ENCODE data around the gene CIRBP.

The CIRBP gene

DNA sequence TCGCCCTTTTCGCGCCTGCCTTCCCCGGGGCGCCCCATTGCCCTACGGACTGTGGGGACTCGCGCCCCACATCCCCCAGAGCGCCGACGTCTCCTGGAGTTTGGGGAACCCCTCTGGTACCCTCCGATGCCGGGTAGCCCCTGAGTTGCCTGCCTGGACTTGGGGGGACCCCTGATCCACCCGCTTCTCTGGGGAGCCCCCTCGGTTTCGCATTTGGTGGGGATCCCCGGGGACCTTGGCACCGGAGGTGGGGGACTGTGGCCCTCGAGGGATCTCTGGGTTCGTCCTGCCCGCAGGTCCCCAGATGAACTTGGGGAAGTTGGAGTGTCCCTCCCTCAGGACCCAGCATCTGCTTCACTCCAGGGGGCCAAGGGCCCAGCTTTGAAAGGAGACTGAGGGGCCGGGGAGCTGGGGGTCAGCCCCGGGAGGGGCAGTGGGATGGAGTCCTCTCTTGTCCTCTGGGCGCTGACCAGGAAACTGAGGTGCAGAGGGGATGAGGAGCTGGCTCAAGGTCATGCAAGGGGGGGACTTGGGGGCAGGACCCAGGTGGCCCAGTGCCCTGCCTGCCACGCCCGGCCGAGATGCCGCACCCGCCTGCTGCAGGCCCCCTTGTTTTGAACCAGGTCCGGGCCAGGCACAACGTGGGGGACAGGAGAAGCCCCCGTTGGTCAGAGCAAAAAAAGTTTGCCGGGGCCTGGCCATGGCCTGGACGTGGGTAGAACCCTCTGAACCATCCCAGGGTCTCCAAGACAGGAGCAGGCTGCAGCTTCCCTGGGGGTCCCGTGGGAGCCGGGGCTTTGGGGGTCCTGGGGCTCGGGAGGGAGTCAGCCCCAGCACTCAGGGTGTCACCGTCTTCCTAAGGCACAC is 17.6 kb downstream of the CIRBP start:
- TF ChIP-seq, protein P1, sequence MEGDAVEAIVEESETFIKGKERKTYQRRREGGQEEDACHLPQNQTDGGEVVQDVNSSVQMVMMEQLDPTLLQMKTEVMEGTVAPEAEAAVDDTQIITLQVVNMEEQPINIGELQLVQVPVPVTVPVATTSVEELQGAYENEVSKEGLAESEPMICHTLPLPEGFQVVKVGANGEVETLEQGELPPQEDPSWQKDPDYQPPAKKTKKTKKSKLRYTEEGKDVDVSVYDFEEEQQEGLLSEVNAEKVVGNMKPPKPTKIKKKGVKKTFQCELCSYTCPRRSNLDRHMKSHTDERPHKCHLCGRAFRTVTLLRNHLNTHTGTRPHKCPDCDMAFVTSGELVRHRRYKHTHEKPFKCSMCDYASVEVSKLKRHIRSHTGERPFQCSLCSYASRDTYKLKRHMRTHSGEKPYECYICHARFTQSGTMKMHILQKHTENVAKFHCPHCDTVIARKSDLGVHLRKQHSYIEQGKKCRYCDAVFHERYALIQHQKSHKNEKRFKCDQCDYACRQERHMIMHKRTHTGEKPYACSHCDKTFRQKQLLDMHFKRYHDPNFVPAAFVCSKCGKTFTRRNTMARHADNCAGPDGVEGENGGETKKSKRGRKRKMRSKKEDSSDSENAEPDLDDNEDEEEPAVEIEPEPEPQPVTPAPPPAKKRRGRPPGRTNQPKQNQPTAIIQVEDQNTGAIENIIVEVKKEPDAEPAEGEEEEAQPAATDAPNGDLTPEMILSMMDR (IDR thresholded peaks at IDR 0.05; ENCODE audit: control insufficient read depth, insufficient read depth, low read depth, low read length, missing control alignments) = no peak

DNA sequence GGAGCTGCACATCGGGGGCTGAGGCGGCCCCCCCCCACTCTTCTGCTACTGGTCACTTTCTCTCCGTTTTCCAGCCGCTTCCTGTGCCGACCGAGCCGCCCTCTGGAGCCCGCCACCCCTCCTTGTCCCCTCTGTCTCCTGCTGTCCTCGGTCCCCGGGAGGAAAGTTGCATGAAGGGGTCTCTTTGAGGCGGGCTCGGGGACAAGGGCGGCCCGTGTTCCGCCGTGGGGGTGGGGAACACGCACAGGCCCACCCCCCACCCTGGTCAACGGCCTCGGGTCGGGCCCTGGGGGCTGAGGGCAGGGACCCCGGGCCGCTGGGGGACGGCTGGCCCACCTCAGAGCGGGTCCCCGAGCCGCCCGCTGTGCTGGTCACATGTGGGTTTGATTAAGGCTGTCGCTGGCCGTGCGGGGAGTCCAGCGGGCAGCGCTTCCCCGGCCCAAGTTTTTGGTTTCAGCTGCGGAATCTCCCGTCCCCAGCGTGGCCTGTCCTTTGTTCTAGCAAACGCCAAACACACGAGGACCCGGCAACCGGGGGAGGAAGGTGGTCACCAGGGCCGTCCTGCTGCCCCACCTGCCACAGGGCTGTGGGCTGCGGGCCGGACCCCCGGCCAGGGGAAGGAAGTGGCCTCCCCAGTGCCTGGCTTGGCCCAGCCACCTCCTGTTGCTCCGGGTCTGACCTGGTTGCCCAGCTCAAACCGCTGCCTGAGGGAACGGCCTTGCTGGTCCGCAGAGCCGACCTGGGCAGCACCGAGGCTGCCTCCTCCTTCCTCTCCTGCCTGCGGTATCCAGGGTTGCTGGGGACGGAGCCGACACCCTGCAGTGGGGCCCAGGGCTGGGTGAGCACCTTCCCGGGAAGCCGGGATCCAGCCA is 18.5 kb downstream of the CIRBP start:
- DNase-seq (ENCODE audit: low read depth) = no peak
- TF ChIP-seq, protein P1 (IDR thresholded peaks at IDR 0.05; ENCODE audit: control insufficient read depth, insufficient read depth, low read depth, low read length, missing control alignments) = no peak
- no peak overlapping the region for H3K4me3 ChIP-seq (ENCODE audit: control insufficient read depth, low read depth, low read length)

More for the DNA sequence above, 17.6 kb downstream of the CIRBP start:
- no peak for DNase-seq (ENCODE audit: low read depth)
- H3K4me3 ChIP-seq (ENCODE audit: control insufficient read depth, low read depth, low read length) = no peak overlapping the region

DNA sequence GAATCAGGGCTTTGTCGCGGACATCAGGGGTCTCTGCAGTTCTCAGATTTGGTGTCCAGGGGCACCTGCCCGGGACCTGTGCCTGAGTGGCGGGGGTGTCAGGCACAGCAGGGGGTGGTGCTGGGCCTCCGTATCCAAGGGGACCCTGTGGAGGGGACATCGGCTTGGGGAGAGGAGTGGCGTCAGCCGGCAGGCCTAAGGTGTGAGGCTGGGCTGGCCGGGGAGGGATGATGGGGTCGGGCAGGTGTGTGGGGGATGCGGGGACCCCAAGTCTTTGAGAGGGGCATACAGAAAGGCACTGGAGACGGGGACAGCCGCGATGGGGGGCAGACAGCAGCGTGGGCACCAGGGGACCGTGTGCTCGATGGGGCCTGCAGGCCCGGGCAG is 19.1 kb downstream of the CIRBP start:
- TF ChIP-seq, protein P1 (IDR thresholded peaks at IDR 0.05; ENCODE audit: control insufficient read depth, insufficient read depth, low read depth, low read length, missing control alignments) = no peak
- H3K4me3 ChIP-seq (ENCODE audit: control insufficient read depth, low read depth, low read length) = no peak overlapping the region
- DNase-seq (ENCODE audit: low read depth) = no peak

DNA sequence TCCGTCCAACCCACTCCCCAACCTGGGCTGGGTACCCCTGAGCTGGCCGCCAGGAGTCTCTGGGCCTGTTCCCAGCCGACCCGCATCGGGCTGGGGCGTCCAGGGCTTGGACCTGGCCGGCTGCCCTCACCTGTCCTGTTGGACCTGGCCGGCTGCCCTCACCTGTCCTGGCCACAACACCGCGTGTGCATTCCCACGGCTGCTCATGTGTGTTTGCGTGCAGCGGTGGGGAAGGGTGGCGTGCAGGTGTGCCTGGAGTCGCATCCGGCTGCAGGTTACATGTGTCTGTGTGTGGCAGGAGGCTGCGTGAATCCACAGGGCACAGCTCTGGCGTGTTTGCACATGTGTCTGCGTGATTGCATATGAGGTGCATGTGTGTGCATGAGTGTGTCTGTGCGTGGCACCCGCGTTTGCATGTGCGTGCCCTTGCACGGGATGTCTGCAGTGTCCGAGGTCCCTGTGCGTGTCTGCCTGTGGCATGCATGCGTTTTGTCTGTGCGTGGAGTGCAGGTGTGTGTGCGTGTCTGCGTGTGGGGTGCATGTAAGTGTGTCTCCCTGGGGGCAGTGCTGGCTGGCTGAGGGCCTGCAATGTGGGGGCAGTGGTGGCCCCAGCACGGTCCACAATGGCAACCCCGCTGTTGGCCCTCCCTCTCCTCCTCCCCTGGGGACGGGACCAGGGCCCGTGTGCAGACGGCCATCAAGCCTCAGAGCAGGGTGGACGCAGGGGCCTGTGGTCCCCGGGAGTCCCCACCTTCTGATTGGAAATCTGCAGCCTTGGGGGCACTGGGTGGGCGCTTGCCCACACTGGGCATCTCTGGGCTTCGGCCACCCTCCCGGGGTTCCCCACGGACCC is 19.9 kb downstream of the CIRBP start:
- TF ChIP-seq, protein P1 (IDR thresholded peaks at IDR 0.05; ENCODE audit: control insufficient read depth, insufficient read depth, low read depth, low read length, missing control alignments) = no peak
- no peak for DNase-seq (ENCODE audit: low read depth)
- no peak overlapping the region for H3K4me3 ChIP-seq (ENCODE audit: control insufficient read depth, low read depth, low read length)

DNA sequence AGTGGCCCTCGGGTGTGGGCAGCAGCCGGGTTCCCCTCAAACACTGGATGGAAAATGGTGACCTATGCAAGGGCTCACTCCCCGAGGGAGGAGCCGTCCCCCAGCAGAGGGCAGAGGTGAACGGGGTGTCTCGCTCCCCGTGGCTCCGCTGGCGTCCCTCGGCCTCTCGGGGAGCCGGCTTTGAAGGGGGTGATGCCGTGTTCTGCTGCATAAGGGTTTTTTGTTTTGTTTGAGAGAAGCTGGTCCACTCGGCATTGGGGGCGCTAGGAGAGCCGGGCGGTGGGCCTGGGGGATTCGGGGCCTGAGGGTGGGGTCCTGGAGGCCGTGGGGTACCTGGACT is 20.5 kb downstream of the CIRBP start:
- H3K4me3 ChIP-seq (ENCODE audit: control insufficient read depth, low read depth, low read length) = no peak overlapping the region
- no peak for DNase-seq (ENCODE audit: low read depth)
- TF ChIP-seq, protein P1 (IDR thresholded peaks at IDR 0.05; ENCODE audit: control insufficient read depth, insufficient read depth, low read depth, low read length, missing control alignments) = no peak

DNA sequence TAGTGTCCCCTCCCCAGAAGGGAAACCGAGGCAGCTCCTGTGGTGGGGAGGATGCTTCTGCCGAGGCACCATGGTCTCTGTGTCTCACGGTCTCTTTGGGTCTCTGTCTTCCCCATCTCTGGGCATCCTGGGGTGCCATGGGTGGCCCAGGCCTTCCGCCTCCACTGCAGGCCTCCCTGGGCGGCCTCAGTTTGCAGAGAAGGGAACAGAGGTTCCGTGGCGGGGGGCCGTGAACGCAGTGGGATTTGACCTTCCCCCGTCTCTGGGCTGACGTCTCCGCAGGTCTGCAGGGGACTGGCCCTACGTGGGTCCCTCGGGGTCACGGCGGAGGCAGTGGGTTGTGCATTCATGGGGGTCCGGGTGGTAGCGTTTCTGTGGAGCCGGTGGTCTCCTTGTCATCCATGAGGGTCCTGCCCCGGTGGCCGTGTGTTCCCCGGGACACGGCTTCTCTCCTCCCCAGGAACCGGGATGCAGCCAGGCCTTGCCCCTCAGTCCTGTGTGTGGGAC is 21.1 kb downstream of the CIRBP start:
- DNase-seq (ENCODE audit: low read depth) = no peak
- TF ChIP-seq, protein P1 (IDR thresholded peaks at IDR 0.05; ENCODE audit: control insufficient read depth, insufficient read depth, low read depth, low read length, missing control alignments) = no peak

More for the DNA sequence above, 21.1 kb downstream of the CIRBP start:
- H3K4me3 ChIP-seq (ENCODE audit: control insufficient read depth, low read depth, low read length) = no peak overlapping the region
